Measurements from ENCODE around the gene HSD17B10. TPM values are rescaled to one million over a fixed set of nuclear protein-coding genes. Genes with fewer than 3 reads are reported as not detected.

HSD17B10 gene
- total and polyA plus RNA-seq, 2 of the 13 experiments (the other 11 are each of a cell fraction or from before 2014, with no cell fraction given), result 68.7 to 84.7 TPM

- TF ChIP-seq ZBED4 (CRISPR knock-in tag; IDR thresholded peaks at IDR 0.05; ENCODE audit: borderline replicate concordance) (no peak), ZNF780A (CRISPR knock-in tag; IDR thresholded peaks at IDR 0.05) (no peak), RARA (CRISPR knock-in tag; IDR thresholded peaks at IDR 0.05) (no peak), KMT2A (CRISPR knock-in tag; IDR thresholded peaks at IDR 0.05) (no peak), PHF8 (CRISPR knock-in tag; IDR thresholded peaks at IDR 0.05) (peak; percentile 77), POLR2AphosphoS5 (IDR thresholded peaks at IDR 0.05; ENCODE audit: low read depth, low read length) (peak; percentile 66), SIX4 (CRISPR knock-in tag; IDR thresholded peaks at IDR 0.05) (no peak), THRA (CRISPR knock-in tag; IDR thresholded peaks at IDR 0.05; ENCODE audit: borderline replicate concordance) (no peak), SAP130 (CRISPR knock-in tag; IDR thresholded peaks at IDR 0.05; ENCODE audit: low read depth) (peak; percentile 80), ZNF18 (CRISPR knock-in tag; IDR thresholded peaks at IDR 0.05; ENCODE audit: insufficient replicate concordance) (no peak), TBL1XR1 (IDR thresholded peaks at IDR 0.05; ENCODE audit: borderline replicate concordance, low read length, partially characterized antibody) (no peak), CBX1 (IDR thresholded peaks at IDR 0.05; ENCODE audit: low read depth) (no peak), SP1 (IDR thresholded peaks at IDR 0.05) (no peak), SP1 (CRISPR knock-in tag; IDR thresholded peaks at IDR 0.05) (peak; percentile 56), RXRB (CRISPR knock-in tag; IDR thresholded peaks at IDR 0.05; ENCODE audit: borderline replicate concordance) (no peak), ZBTB8A (CRISPR knock-in tag; IDR thresholded peaks at IDR 0.05; ENCODE audit: borderline replicate concordance, low read depth) (no peak), SYNCRIP (IDR thresholded peaks at IDR 0.05; ENCODE audit: insufficient read depth, low read depth, low read length) (no peak), KDM5B (CRISPR knock-in tag; IDR thresholded peaks at IDR 0.05; ENCODE audit: borderline replicate concordance) (no peak)
- TF ChIP-seq, protein P1, sequence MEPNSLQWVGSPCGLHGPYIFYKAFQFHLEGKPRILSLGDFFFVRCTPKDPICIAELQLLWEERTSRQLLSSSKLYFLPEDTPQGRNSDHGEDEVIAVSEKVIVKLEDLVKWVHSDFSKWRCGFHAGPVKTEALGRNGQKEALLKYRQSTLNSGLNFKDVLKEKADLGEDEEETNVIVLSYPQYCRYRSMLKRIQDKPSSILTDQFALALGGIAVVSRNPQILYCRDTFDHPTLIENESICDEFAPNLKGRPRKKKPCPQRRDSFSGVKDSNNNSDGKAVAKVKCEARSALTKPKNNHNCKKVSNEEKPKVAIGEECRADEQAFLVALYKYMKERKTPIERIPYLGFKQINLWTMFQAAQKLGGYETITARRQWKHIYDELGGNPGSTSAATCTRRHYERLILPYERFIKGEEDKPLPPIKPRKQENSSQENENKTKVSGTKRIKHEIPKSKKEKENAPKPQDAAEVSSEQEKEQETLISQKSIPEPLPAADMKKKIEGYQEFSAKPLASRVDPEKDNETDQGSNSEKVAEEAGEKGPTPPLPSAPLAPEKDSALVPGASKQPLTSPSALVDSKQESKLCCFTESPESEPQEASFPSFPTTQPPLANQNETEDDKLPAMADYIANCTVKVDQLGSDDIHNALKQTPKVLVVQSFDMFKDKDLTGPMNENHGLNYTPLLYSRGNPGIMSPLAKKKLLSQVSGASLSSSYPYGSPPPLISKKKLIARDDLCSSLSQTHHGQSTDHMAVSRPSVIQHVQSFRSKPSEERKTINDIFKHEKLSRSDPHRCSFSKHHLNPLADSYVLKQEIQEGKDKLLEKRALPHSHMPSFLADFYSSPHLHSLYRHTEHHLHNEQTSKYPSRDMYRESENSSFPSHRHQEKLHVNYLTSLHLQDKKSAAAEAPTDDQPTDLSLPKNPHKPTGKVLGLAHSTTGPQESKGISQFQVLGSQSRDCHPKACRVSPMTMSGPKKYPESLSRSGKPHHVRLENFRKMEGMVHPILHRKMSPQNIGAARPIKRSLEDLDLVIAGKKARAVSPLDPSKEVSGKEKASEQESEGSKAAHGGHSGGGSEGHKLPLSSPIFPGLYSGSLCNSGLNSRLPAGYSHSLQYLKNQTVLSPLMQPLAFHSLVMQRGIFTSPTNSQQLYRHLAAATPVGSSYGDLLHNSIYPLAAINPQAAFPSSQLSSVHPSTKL (CRISPR knock-in tag; IDR thresholded peaks at IDR 0.05), result peak; percentile 19; the same call in 1 of the 2 replicates
Measured at GRCh38 chrX:53433651-53434639, at the start of gene HSD17B10 (continued).

Data from HepG2 (cell line).